Measurements from ENCODE around the gene GRB10.

Gene GRB10

DNA sequence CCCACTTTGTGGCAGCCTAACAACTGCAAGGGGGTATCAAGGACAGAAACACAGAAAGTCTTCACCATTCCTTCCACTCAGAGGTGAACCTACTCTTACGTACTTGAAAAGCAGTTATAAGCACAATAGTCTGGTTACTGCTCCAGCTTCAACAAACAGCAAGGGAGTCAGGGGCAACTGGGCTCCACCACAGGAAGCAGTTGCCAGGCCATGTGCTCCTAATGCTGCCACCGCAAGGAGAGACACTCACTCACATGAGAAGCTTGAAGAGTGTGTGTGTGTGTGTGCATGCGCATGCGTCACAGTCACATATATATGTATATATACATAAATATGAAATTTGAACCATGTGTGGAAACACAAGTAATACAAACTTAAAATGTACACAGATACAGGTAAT, 65.5 kb downstream of the GRB10 start:
- no peak for DNase-seq

DNA sequence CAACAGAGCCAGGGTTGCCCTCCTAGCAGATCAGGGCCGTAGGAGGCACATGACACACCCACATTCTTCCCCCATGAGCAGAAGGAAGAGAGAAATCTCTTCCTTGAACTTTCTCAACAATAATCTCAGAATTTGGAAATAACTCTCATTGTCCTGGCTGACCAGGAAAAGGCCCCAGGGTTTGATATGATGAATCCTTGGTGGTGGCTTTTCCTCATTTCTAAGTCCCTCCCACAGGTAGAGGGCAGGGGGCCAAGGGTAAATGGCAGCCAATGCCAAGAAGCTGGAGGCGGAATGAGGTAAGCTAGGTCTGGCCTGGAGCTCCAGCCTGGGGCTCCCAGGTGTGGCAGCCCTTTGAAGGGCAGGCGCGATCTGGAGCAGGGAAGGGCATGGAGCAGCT, 67.8 kb downstream of the GRB10 start:
- DNase-seq, result no peak

DNA sequence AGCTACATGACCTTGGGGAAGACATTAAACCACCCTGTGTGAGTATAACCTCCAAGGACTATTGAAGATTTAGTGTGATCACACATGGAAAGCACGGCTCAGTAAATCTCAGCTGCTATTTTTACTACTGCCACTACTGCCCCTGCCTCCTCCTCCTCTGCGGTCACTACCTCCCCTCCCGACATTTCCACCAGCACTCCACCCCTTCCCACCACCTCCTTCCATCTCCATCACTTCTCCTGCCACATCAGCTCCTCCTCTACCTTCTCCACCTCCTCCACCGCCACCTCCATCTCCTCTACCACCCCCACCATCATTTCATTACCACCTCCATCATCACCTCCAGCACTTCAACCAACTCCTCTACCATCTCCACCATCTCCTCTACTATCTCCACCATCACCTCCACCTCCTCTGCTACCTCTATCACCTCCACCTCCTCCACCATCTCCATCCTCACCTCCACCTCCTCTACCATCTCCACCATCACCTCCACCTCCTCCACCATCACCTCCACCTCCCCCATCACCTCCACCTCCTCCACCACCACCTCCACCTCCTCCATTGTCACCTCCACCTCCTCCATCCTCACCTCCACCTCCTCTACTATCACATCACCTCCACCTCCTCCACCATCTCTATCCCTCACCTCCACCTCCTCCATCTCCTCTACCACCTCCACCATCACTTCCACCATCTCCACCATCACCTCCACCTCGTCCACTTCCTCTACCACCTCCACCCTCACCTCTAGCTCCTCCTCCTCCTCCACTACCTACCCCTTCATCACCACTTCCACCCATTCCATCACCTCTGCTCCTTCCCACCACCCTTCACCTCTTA, 69.4 kb downstream of the GRB10 start:
- DNase-seq, result no peak

DNA sequence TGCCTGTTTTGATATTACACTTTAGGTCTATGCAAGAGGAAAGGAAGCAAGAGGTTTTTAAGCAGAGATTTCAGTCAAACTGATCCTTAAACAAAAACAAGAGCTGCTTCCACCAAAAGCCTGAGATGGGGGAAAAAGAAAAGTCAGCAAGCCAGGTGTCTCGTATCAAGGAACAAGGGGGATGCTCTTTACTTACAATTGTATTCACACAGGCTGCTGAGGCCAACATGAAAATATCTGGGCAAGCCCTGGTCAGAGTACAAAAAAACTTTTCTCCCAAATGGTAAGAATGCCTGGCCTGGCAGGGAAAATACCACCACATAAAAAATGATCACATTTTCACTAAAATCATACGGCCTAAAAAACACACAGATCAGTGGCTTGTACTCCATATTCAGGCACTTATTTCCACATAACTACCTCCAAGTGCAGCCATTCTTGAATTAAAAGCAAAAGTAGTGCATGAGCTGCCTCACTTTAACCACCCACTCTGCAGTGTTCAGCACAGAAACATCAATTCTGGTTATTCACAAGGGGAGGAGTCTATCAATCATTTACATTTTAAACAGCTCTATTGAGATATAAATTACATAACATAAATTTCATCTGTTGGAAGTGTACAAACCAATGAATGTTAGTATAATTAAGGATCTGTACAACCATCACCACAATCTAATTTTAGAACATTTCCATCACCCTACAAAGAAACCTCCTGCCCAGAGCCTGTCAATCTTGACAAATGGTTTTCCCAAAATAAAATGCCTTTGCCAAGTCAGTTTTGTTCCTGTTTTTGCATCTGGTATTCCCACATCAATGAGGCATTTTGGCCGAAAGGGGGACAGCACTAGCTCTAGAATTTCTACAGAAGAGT, 70.2 kb downstream of the GRB10 start:
- no peak for DNase-seq

DNA sequence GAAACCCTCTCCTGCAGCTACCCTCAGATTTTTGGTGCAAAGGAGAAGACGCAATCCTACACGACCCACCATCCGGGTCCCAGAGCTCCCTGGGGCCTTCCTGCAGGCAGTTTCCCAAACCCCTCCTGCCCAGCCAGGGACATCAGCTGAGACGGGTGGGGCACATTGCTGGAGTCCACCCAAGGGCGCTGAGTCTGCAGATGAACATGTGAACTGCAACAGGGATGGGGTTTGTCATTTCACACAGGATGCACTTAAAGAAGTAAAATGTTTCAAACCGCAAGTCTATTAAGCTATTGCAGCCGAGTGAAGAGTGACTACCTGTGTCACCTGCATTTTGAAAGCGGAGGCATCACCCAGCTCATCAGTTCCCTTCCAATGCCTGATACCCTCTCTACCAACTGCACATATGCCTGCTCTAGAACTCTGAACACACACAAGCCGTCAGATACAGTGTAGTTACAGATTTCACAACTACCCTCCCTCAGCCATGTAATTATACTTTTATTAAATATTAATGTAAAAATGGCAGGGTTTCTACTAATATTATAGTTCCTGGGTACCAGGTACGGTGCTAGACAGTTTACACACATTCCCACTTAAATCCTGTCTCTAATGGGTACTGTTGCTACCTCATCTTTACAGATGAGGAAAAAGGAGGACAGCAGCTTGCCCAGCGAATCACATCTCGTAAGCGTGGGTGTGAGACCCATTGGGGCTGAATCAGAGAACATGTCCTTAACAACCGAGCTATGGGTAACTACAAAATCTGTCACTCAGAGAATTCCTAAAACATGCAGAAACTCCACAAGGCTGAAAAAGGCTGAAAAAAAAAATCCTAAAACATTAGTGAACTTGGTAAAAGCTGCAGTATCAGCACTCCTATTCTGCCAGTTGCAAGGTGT, 71.2 kb downstream of the GRB10 start:
- DNase-seq, result no peak

DNA sequence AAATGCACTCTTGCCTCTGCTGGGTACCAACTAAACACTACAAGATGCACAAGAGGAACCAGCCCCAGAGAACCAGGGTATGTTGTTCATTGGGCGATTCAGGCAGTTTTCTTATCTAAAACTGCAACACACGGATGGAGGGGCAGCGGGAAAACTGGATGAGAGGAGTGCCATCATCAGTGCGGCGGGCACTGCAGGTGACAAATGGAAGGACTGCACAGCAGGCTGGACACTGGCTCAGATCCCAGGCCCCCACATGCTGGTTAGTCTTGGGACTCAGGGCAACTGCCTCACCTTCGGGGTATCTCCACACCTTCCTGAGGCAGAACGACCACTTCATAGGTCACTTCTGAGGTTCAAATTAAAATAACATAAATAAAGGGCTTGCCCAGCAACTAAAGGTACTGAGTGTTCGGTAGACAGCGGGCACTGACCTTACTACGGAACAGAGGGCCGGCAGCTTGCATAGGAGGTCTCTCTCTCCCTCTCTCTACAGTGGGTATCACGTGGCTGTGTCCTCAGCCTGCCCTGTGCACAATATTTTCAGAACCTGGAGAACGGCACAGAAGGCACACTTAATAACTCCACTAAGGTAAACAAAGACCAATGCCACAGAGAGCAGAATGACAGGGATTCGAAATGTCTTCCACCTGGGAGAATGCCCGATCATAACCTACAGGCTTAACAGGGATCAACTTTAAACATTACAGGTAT, 72.1 kb downstream of the GRB10 start:
- no peak for DNase-seq

DNA sequence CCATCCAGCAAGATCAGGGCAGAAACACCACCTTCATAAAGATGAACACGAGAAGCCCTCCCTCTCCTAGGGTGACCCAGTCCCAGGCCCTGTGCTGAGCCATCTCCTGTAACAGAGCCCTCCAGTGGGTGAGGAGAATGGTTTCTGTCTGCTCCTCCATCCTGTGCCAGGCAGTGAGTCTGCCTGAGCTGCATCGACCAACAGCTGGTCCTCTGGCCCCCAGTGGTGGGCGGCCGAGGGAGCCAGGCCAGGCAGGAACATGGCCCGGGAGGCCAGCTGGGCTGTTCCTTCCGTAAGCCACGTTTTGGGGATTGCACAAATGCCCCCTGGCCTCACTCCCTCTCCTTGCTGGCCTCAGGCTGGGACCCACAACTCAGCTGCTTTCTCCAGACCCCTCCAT, 73.5 kb downstream of the GRB10 start:
- no peak for DNase-seq

DNA sequence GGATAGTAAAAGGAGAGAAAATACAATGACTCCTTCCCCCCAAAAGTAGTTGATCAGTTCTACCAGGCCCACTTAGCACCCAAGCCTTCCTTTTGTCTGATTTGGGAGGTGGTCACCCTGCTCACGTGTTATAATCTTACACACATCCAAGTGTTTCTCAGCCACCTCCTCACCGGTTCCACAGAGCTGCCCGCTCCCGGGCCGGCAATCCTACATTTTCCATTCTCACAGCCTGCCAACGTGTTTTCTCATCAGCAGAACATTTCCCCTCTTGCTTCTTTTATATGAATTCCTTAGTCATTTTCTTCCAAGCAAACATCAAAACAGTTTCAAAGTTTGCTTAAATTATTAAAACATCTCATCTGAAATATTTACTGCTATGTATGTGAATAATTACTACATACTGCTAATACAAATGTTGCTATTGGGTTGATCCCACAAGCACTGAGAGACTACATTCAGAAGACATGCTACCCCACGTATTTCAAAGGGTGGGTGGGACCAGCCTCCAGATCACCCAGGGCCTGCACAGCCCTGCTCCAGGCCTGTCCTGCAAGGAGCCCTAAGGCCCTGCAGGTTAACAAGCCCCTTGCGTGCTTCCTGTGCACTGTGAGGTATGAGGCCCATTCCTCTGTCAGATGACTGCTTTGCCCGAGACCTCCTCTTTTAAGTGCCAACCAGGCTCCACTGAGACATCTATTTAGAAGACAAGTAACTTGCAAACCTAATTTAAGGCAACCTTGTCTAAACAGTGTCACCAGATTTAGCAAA, 75.3 kb downstream of the GRB10 start:
- DNase-seq, result no peak

DNA sequence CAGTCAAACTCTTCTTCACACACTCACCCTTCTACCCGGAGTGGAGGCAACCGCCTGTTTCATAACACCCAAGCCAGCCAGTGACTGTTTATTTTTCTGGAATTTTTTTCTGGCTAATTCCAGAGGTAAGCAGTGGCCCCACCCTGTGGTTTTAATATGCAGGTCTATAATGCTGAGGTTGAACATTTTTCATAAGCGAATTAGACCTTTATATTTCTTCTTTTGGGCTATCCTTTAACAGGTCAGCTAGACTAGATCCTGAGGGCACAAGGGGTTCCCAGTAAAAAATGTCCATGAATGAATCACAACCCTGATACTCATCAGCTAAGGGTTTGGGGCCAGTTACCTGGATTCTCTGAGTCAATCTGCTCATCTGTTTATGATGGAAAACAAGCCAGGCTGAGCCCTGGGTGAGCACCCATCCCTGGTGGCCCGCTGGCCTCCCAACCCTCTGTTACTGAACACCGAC, 76.2 kb downstream of the GRB10 start:
- DNase-seq, result no peak

DNA sequence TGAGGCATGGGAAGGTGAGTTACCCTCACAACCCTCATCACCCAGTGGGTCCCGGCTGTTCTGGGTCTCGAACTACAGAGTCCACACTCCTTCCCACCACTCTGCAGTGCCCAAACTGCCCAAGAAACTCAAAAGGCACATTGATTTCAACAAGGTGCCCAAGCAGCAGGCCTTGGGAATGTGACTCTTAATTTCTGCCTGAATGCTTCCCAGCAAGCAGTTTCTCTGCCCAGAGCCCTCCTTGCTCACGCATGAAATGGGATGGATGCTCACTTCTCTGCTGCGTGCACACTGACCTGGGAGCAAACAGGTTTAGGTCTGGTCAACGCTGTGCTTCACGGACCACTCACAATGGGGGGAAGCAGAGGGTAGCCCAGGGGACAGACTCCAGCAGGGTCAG, 77.9 kb downstream of the GRB10 start:
- DNase-seq, result no peak

DNA sequence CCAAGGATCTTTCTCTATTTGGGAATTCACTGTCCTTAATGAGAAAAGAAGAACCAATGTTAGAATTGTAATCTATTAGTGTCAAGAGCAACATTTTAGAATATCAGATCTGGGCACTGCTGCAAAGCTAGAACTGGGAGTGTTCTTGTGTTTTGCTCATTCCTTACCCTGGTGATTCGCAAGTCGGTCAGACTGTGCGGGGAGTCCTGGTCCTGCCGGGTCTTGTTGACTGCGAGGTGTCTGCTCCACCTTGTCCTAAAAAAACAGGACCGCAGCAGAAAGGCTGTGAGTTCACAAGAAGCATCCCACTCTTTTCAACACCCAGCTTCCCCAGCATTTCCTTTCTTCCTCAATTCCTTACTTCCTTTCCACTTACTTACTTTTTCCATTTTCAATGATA, 79.0 kb downstream of the GRB10 start:
- DNase-seq, result no peak

DNA sequence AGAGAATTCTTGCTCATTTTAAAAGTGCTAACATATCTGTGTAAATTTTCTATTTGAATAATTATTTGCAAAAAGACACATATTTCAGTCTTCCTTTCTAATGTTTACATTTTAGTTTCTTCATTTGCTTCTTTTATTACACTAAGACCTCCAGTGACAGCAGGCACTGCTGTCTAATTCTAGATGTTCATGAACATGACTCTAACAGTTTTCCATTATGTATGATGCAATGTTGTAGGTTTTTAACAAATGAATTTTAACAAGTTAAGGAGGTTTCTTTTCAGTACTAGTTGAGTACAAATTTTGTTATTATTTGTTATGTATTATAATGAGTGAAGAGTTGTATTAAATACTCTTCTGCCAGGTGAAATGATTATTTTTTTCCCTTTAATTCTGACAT, 83.6 kb downstream of the GRB10 start:
- no peak for DNase-seq

DNA sequence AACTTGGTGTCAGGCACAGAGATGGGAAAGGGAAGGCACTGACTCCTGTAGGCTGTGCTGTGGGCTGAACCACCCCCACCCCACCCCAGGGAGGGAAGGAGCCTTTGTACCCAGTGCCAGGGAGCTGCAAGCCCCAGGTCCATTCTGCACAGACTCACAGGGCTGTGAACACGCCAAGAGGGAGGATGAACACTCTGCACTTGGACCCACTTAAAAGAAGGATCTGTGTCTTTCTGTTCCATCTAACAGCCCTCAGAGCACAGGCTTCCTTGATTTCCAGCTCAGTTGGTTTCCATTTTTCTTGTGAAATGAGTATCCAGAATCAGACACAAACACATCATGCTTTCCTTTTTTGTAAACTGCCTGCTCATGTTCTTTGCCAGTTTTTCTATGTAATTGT, 84.9 kb downstream of the GRB10 start:
- DNase-seq, result no peak

DNA sequence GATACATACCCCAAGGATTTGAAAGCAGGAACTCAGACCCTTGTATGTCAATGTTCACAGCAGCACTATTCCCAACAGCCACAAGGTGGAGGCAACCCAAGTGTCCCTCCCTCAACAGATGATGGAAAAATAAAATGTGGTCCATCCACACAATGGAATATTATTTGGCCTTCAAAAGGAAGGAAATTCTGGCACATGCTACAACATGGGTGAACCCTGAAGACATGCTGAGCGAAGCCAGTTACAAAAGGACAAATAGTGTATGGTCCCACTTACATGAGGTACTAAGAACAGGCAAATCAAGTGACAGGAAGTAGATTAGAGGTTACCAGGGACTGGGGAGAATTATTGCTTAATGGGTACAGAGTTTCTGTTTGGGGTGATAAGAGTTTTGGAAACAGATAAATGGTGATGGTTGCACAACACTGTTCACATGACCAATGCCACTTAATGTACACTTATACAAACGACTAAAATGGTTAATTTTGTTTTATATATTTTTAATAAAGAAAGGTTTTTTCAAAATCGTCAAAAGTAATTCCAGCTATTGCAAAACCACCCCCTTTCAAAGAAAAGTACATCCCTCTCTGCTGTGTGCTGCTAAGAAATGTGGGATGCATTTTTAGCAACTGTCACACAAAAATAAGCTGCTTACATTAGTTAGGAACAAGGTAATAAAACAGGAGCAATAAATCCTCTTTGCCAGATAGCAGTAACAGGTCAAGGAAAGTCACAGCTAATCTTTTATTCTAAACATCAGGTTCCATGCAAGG, 85.7 kb downstream of the GRB10 start:
- DNase-seq, result no peak

DNA sequence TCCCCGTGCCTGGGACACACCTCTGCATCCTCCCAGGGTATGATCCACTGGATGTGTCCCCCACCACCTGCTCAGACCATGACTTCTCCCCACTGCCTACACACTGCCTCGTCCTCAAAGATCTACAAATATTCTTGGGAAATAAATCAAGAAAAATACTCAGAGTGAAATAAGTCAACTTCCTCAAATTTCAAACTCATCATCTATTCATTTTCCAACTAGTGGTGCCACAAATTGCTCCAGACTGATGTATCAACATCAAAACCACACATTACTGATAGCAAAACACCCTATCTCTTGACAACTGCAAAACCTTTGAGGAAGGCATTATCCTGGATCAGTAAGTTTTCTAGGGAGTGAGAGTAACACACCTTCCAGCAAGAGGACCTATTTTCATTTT, 87.7 kb downstream of the GRB10 start:
- no peak for DNase-seq

DNA sequence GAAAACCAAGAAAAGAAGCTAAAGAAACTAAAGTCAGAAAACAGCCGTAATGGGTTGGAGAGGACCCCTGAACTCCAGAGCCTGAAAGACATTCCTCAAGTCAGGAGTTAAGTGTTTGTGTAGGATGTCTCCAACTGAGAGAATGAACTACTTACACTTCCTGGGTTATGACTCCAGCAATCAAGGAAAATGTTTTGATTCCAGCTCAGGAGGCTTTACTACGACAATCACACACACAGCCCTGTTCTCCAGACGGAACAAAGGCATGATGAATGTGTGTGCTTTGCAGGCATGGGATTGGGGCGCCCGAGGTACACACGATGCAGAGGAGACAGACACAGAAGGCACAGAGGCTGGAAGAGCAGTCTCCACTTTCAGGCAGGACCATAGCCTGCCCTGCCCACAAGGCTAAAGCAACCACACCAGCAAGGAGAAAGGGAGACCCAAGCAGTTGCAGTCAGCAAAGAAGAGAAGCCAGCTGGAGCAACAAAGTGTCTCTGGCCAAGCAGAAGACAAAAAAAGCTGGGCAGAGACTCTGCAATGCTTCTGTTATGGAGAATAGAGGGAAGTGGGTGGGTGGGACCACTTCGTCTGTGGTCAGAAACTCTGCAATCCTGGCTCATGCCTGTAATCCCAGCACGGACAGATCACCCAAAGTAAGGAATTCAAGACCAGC, 89.1 kb downstream of the GRB10 start:
- DNase-seq, result no peak

DNA sequence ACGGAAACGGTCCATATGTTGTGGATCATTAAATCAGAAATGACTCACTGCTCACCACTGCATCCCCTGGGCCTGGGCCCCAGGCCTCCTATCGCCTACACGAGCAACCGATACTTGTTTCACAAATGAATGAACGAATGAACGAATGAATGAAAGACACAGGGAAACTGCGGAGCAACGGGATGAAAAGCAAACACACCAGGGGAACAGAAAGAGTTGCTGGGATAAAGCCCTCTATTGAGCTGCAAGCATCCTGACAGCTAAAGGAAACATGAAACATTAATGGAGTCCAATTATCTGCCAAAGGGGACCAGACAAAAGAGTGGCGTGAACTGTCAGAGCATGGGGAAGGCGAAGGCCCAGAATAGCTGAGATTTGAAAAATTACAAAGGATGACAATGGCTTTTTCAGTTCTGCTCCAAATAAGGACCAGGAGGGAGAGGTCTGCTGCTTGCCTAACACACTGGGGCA, 92.1 kb downstream of the GRB10 start:
- DNase-seq, result no peak

DNA sequence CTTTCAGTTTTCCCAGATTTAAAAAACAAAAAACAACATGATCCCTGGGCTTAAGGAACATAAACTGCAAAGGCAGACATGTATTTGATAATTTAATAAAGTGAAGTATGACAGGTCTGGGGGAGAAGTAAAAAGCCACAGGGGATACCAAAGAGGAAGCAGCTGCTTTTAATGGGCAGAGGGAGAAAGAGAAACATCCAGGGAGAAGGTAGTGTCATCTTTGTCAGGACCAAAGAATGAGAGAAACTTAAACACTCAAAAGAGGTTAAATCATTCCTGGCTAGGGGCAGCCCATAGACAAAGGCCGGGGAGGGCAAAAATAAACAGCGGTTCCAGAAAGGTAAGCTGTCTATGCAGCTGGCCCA, 94.5 kb downstream of the GRB10 start:
- no peak for DNase-seq

DNA sequence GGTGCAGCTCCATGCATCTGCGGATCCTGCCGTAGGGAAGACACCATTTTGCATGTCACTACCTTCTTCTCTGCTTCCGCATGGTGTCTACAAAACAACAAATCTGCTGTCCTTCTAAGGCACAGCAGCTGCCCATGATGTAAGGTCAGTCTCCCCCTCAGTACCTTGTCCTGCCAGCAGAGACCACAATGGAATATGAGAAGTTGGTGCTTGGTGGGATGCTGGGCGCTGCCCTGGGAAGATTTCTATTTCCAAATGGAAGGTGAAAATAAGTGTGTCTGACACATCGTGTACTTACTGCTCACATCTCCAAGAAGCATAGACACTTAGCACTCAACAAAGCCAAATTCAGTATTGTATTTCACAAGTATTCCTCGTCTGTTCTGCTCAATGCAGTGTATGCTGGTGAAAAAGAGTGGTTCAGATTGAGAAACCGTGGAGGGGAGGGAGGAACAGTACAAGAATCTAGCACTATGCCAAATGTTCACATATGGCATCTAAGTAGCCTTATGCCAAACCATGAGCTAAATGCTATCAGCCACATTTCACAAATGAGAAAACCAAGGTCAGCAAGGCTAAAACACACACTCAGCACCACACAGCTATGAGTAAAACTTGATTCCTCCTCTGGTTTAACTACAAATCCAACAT, 95.0 kb downstream of the GRB10 start:
- DNase-seq, result no peak

DNA sequence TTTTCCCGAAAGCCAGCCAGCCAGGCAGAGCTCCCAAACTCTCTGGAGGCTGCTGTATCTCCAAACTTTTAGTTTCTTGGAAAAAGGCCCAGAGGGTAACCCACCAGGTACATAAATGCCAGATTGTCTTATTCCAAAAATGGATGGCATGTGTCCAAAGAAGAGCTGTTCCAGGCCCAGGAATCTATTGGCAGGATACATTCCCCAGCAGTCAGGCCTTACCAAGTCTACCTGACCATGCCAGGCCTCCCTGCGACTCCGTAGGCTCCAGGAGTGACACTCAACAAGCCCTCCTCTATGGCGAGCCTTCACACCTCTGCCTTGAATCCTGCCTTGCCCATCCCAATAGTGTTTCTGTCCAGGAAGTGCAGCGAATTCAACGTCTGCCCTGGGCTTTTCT, 95.6 kb downstream of the GRB10 start:
- DNase-seq, result no peak

Measured in NCI-H2107 (cell line).